Measurements from ENCODE around the gene GALNT11.

Gene GALNT11

DNA sequence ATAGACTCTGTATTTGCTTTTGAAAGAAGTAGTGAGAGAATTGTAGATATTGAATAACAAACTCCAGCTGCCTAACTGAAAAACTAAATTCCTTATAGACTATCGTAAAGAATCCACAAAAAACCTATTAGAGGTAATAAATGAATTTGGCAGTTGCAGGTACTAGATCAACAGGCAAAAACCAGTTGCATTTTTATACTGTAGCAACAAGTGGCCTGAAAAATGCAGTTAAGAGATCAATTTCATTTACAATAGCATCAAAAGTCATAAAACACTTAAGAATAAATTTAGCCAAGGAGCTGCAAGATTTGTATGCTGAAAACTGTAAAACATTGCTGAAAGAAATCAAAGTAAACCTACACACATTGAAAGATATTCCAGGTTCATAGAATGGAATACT is 70.3 kb downstream of the GALNT11 start:
- Histone ChIP-seq H3K9me3 (ENCODE audit: insufficient read depth, low read depth, low read length) (no peaks in the 10 kb centered on the region), H3K36me3 (ENCODE audit: insufficient read depth, low read length) (no peaks in the 10 kb centered on the region), H3K27me3 (ENCODE audit: insufficient read depth, low read length) (no peaks in the 10 kb centered on the region), H3K4me3 (ENCODE audit: low read length) (no peak overlapping the region), H3K4me1 (ENCODE audit: insufficient read depth, low read length) (no peaks in the 10 kb centered on the region), H3K27ac (ENCODE audit: low read depth, low read length) (no peak overlapping the region), H3K9ac (ENCODE audit: low read depth, low read length) (no peak overlapping the region)
- no CpG with 5 or more reads among the region's 1 CpG for WGBS

DNA sequence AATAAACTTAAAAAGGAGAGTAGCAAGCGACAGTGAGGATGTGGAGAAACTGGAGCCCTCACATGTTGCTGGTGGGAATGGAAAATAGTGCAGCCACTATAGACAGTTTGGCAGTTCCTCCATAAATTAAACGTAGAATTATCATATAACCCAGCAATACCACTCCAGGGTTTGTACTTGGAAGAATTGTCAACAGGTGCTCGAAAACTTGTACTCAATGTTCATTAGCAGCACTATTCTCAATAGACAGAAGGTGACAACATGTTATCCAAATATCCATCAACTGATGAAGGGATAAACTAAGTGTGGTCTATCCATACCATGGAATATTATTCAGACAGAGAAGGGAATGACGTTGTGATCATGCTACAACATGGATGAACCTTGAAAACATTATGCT is 71.9 kb downstream of the GALNT11 start:
- 96% methylated on average over 4 of the region's 4 CpGs for WGBS
- no peaks in the 10 kb centered on the region for H3K9me3 ChIP-seq (ENCODE audit: insufficient read depth, low read depth, low read length)

GRCh38 chr7:152103066-152103465 is 77.6 kb downstream of the GALNT11 start:
- H3K4me1 ChIP-seq (ENCODE audit: insufficient read depth, low read length) = no peaks in the 10 kb centered on the region
- no peaks in the 10 kb centered on the region for H3K27me3 ChIP-seq (ENCODE audit: insufficient read depth, low read length)
- H3K36me3 ChIP-seq (ENCODE audit: insufficient read depth, low read length) = peaks cover 26% of the 10 kb centered on the region
- H3K9me3 ChIP-seq (ENCODE audit: insufficient read depth, low read depth, low read length) = no peaks in the 10 kb centered on the region
- no peak overlapping the region for H3K9ac ChIP-seq (ENCODE audit: low read depth, low read length)
- WGBS = 96% methylated on average over 6 of the region's 7 CpGs
- H3K4me3 ChIP-seq (ENCODE audit: low read length) = no peak overlapping the region
- H3K27ac ChIP-seq (ENCODE audit: low read depth, low read length) = no peak overlapping the region

More for the DNA sequence above, 71.9 kb downstream of the GALNT11 start:
- no peak overlapping the region for H3K27ac ChIP-seq (ENCODE audit: low read depth, low read length)
- no peaks in the 10 kb centered on the region for H3K27me3 ChIP-seq (ENCODE audit: insufficient read depth, low read length)
- H3K4me3 ChIP-seq (ENCODE audit: low read length) = no peak overlapping the region
- no peak overlapping the region for H3K9ac ChIP-seq (ENCODE audit: low read depth, low read length)
- no peaks in the 10 kb centered on the region for H3K36me3 ChIP-seq (ENCODE audit: insufficient read depth, low read length)
- H3K4me1 ChIP-seq (ENCODE audit: insufficient read depth, low read length) = no peaks in the 10 kb centered on the region

GRCh38 chr7:152103691-152104090 is 78.2 kb downstream of the GALNT11 start:
- Histone ChIP-seq H3K9ac (ENCODE audit: low read depth, low read length) (no peak overlapping the region), H3K27ac (ENCODE audit: low read depth, low read length) (no peak overlapping the region)
- WGBS = 92% methylated on average over 5 of the region's 5 CpGs

GRCh38 chr7:152105205-152105604 is 79.7 kb downstream of the GALNT11 start:
- H3K27me3 ChIP-seq (ENCODE audit: insufficient read depth, low read length) = no peaks in the 10 kb centered on the region
- no peaks in the 10 kb centered on the region for H3K4me1 ChIP-seq (ENCODE audit: insufficient read depth, low read length)
- no peak overlapping the region for H3K9ac ChIP-seq (ENCODE audit: low read depth, low read length)
- WGBS = 96% methylated on average over 11 of the region's 11 CpGs
- peaks cover 35% of the 10 kb centered on the region for H3K36me3 ChIP-seq (ENCODE audit: insufficient read depth, low read length)
- no peak overlapping the region for H3K4me3 ChIP-seq (ENCODE audit: low read length)
- H3K9me3 ChIP-seq (ENCODE audit: insufficient read depth, low read depth, low read length) = no peaks in the 10 kb centered on the region
- H3K27ac ChIP-seq (ENCODE audit: low read depth, low read length) = no peak overlapping the region

More at GRCh38 chr7:152103691-152104090, 78.2 kb downstream of the GALNT11 start:
- no peak overlapping the region for H3K4me3 ChIP-seq (ENCODE audit: low read length)
- no peaks in the 10 kb centered on the region for H3K27me3 ChIP-seq (ENCODE audit: insufficient read depth, low read length)
- peaks cover 32% of the 10 kb centered on the region for H3K36me3 ChIP-seq (ENCODE audit: insufficient read depth, low read length)
- H3K4me1 ChIP-seq (ENCODE audit: insufficient read depth, low read length) = no peaks in the 10 kb centered on the region
- no peaks in the 10 kb centered on the region for H3K9me3 ChIP-seq (ENCODE audit: insufficient read depth, low read depth, low read length)

DNA sequence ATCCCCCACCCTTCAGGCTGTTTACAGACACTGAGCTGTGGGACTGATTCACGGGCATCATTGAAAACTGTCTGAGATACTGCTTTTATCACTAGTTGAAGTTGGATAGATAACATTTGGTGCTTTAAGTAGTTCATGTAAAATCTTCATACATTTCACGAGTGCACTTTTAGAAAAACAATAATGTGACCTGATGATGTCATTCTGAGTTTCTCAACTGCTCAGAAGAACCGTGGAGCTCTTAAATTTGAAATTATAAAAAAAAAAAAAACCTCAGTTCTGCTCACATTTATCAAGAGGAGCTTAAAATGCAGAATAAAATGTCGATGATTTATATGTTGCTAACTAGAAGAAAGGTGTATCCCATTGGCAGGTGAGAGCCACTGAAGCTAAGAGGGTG is 81.5 kb downstream of the GALNT11 start:
- no peaks in the 10 kb centered on the region for H3K27me3 ChIP-seq (ENCODE audit: insufficient read depth, low read length)

GRCh38 chr7:152107945-152108344 is 82.5 kb downstream of the GALNT11 start:
- no peak overlapping the region for H3K9ac ChIP-seq (ENCODE audit: low read depth, low read length)
- H3K4me3 ChIP-seq (ENCODE audit: low read length) = no peak overlapping the region
- no peaks in the 10 kb centered on the region for H3K4me1 ChIP-seq (ENCODE audit: insufficient read depth, low read length)
- H3K27me3 ChIP-seq (ENCODE audit: insufficient read depth, low read length) = no peaks in the 10 kb centered on the region
- H3K9me3 ChIP-seq (ENCODE audit: insufficient read depth, low read depth, low read length) = no peaks in the 10 kb centered on the region
- H3K27ac ChIP-seq (ENCODE audit: low read depth, low read length) = no peak overlapping the region
- peaks cover 48% of the 10 kb centered on the region for H3K36me3 ChIP-seq (ENCODE audit: insufficient read depth, low read length)
- WGBS = 95% methylated on average over 16 of the region's 17 CpGs

More for the DNA sequence above, 81.5 kb downstream of the GALNT11 start:
- no peak overlapping the region for H3K4me3 ChIP-seq (ENCODE audit: low read length)
- WGBS = 95% methylated on average over 4 of the region's 4 CpGs
- no peak overlapping the region for H3K27ac ChIP-seq (ENCODE audit: low read depth, low read length)
- no peak overlapping the region for H3K9ac ChIP-seq (ENCODE audit: low read depth, low read length)
- peaks cover 47% of the 10 kb centered on the region for H3K36me3 ChIP-seq (ENCODE audit: insufficient read depth, low read length)
- no peaks in the 10 kb centered on the region for H3K4me1 ChIP-seq (ENCODE audit: insufficient read depth, low read length)
- no peaks in the 10 kb centered on the region for H3K9me3 ChIP-seq (ENCODE audit: insufficient read depth, low read depth, low read length)

GRCh38 chr7:152108359-152108758 is 82.9 kb downstream of the GALNT11 start:
- Histone ChIP-seq H3K9me3 (ENCODE audit: insufficient read depth, low read depth, low read length) (no peaks in the 10 kb centered on the region), H3K27me3 (ENCODE audit: insufficient read depth, low read length) (no peaks in the 10 kb centered on the region), H3K27ac (ENCODE audit: low read depth, low read length) (no peak overlapping the region), H3K4me3 (ENCODE audit: low read length) (no peak overlapping the region), H3K4me1 (ENCODE audit: insufficient read depth, low read length) (no peaks in the 10 kb centered on the region), H3K36me3 (ENCODE audit: insufficient read depth, low read length) (peaks cover 48% of the 10 kb centered on the region), H3K9ac (ENCODE audit: low read depth, low read length) (no peak overlapping the region)
- 77% methylated on average over 3 of the region's 7 CpGs for WGBS

- Histone ChIP-seq H3K4me1 (ENCODE audit: insufficient read depth, low read length) (no peaks in the 10 kb centered on the region), H3K27me3 (ENCODE audit: insufficient read depth, low read length) (no peaks in the 10 kb centered on the region), H3K36me3 (ENCODE audit: insufficient read depth, low read length) (peaks cover 64% of the 10 kb centered on the region), H3K9me3 (ENCODE audit: insufficient read depth, low read depth, low read length) (no peaks in the 10 kb centered on the region), H3K4me3 (ENCODE audit: low read length) (no peak overlapping the region), H3K27ac (ENCODE audit: low read depth, low read length) (no peak overlapping the region), H3K9ac (ENCODE audit: low read depth, low read length) (no peak overlapping the region)
These were observed 87.4 kb downstream of the GALNT11 start for GRCh38 chr7:152112829-152113228.

- Histone ChIP-seq H3K9ac (ENCODE audit: low read depth, low read length) (no peak overlapping the region), H3K27ac (ENCODE audit: low read depth, low read length) (no peak overlapping the region), H3K4me1 (ENCODE audit: insufficient read depth, low read length) (no peaks in the 10 kb centered on the region), H3K4me3 (ENCODE audit: low read length) (no peak overlapping the region), H3K36me3 (ENCODE audit: insufficient read depth, low read length) (peaks cover 75% of the 10 kb centered on the region), H3K9me3 (ENCODE audit: insufficient read depth, low read depth, low read length) (no peaks in the 10 kb centered on the region), H3K27me3 (ENCODE audit: insufficient read depth, low read length) (no peaks in the 10 kb centered on the region)
- WGBS = 87% methylated on average over 8 of the region's 9 CpGs
These were observed 89.7 kb downstream of the GALNT11 start for GRCh38 chr7:152115021-152115718.

GRCh38 chr7:152117356-152117755 is 91.9 kb downstream of the GALNT11 start:
- H3K27ac ChIP-seq (ENCODE audit: low read depth, low read length) = no peak overlapping the region
- no peak overlapping the region for H3K4me3 ChIP-seq (ENCODE audit: low read length)
- H3K27me3 ChIP-seq (ENCODE audit: insufficient read depth, low read length) = no peaks in the 10 kb centered on the region
- no peaks in the 10 kb centered on the region for H3K9me3 ChIP-seq (ENCODE audit: insufficient read depth, low read depth, low read length)
- no peak overlapping the region for H3K9ac ChIP-seq (ENCODE audit: low read depth, low read length)
- H3K36me3 ChIP-seq (ENCODE audit: insufficient read depth, low read length) = peaks cover 84% of the 10 kb centered on the region
- no peaks in the 10 kb centered on the region for H3K4me1 ChIP-seq (ENCODE audit: insufficient read depth, low read length)
- WGBS = 95% methylated on average over 8 of the region's 8 CpGs

DNA sequence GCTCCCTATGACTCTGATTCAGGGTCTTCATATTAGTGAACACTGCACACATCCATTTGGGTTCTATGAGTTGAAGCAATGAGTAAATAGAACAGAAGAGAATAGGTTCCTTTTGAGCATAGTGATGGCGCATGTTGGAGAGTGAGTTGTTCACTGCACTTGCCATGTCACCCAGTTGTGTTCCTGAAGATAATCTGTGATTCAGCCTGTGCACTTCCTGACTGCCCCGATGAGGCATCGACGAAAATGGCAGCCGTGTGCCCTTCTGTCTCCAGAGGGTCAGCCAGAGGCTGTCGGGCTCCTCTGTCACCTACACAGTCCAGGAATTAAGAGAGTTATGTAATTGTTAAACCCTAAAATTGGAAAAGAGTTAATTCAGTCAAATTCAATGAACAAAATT is 94.7 kb downstream of the GALNT11 start:
- no peak overlapping the region for H3K4me3 ChIP-seq (ENCODE audit: low read length)
- no peaks in the 10 kb centered on the region for H3K27me3 ChIP-seq (ENCODE audit: insufficient read depth, low read length)
- H3K4me1 ChIP-seq (ENCODE audit: insufficient read depth, low read length) = no peaks in the 10 kb centered on the region
- H3K9me3 ChIP-seq (ENCODE audit: insufficient read depth, low read depth, low read length) = no peaks in the 10 kb centered on the region
- peaks cover 89% of the 10 kb centered on the region for H3K36me3 ChIP-seq (ENCODE audit: insufficient read depth, low read length)
- H3K9ac ChIP-seq (ENCODE audit: low read depth, low read length) = no peak overlapping the region
- WGBS = 93% methylated on average over 6 of the region's 6 CpGs
- no peak overlapping the region for H3K27ac ChIP-seq (ENCODE audit: low read depth, low read length)
